Stimulated activated CD8-positive, alpha-beta memory T cell treated with anti-CD3 and anti-CD28 coated beads, Interleukin-12 subunit alpha, Interleukin-12 subunit beta, amount 100 ng/mL, for 24 hours (primary cell): Measurements from ENCODE around the gene RCC1.
"Not testable (repeated sequence)": the region's sequence is repeated elsewhere in the genome, so short reads cannot be mapped to it uniquely, and the experiment has no call there.

Experiments used
- DNase-seq: peaks from one replicate; pipeline ENCODE4 v3.0.0-alpha.2; 2020; ENCODE audit errors: extremely low read depth

The RCC1 gene

GRCh38 chr1:28505406-28506187, at the start of gene RCC1:
Gene RCC1 (plus strand): TSS chr1:28506043. CDS start chr1:28529867, 23,824 bp downstream.
- peak; percentile 91 for DNase-seq

DNA sequence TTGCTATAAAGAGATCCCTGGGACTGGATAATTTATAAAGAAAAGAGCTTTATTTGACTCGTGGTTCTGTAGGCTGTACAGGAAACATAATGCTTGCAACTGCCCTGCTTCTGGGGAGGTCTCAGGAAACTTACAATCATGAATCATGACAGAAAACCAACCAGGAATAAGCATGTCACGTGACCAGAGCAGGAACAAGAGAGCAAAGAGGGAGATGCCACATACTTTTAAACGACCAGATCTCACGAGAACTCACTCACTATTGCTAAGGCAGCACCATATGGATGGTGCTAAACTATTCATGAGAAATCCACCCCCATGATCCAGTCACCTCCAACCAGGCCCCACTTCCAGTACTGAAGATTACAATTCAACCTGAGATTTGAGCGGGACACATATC, 49.8 kb upstream of the RCC1 start:
- no peak for DNase-seq

DNA sequence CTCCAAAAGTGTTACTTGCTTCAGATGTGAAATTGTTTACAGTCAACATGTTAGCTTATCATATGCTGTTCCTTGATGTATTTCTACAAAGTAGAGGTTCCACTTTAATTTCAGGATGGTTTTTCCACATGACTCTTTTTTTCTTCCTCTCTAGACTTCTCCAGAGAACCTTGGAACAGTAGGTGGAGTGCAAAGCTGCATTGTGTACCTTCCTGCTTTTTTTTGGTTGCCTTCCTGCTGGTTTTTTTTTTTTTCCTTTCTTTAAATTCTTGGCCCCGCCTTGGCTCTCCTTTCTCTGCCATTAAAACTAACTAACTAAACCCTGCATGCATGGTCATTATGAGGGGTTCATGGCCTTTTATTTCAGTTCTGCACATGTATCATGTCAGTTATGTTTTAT, 48.2 kb upstream of the RCC1 start:
- no peak for DNase-seq

DNA sequence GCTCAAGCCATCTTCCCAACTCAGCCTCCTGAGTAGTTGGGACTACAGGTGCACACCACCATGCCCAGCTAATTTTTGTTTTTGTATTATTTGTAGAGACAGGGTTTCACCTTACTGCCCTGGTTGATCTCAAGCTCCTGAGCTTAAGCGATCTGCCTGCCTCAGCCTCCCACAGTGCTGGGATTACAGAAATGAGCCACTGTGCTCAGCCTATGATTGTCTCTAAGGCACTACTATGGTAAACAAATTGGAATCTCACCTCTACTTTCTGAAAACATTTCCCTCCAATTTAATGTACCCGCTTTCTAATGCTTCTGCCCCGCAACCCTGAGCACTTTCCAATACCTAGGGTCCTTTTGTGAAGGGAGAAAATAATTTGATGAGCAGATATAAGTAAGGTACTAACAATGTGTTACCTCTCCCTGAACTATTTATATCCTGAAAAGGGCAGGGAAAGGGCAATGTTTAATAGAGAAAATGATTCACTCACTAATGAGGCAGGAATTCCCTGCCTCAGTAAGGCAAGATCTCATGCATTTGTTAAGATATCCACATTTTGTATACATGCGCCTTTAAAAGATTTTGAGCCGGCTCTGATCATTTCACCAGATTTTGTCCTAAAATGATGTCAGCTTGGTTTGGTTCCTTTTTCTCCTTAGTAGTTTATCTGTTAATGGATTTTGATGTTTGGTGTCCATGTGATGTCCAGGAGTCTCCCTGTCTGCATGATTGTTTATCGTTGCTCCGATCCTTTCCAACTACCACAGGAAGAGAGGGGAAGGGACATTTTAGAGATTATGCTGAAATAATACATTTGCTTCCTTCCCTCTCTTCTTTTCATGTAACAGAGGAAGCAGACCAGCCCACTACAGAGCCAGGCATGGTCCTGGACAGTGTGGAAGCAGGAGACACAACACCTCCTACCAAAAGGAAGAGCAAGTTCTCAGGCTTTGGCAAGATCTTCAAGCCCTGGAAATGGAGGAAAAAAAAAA, 47.3 kb upstream of the RCC1 start:
- no peak for DNase-seq

- no peak for DNase-seq
These were observed 39.5 kb upstream of the RCC1 start for GRCh38 chr1:28466226-28466778.

DNA sequence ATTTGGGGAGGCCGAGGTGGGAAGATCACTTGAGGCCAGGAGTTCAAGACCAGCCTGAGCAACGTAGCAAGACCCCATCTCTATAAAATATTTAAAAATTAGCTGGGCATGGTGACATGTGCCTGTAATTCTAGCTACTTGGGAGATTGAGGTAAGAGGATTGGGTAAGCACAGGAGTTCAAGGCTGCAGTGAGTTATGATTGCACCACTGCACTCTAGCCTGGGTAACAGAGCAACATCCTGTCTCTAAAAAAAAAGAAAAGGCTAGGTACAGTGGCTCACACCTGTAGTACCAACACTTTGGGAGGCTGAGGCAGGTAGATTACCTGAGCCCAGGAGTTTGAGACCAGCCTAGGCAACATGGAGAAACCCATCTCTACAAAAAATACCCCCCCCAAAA, 35.7 kb upstream of the RCC1 start:
- DNase-seq, result no peak

- DNase-seq, result not testable (repeated sequence)
These were observed 26.3 kb upstream of the RCC1 start for GRCh38 chr1:28479497-28479896.

GRCh38 chr1:28480308-28480707, 25.5 kb upstream of the RCC1 start:
- no peak for DNase-seq

- no peak for DNase-seq
These were observed 23.7 kb upstream of the RCC1 start for GRCh38 chr1:28482138-28482537.

DNA sequence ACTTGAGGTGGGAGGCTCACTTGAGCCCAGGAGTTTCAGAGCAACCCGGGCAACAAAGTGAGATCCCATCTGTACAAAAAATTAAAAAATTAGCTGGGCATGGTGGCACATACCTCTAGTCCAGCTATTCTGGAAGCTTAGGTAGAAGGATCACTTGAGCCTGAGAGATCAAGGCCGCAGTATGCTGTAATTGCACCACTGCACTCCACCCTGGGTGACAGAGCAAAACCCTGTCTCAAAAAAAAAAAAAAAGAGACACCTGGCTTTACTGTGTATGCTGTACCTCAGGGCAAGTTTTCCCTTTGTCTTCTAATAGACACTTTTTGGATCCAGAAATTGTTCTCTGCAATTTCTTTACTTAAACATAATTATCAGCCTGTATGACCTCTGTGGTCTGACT, 23.1 kb upstream of the RCC1 start:
- no peak for DNase-seq

- DNase-seq, result no peak
These were observed 11.1 kb upstream of the RCC1 start for GRCh38 chr1:28494737-28495136.

- DNase-seq, result no peak
These were observed 6.3 kb upstream of the RCC1 start for GRCh38 chr1:28499553-28499952.

DNA sequence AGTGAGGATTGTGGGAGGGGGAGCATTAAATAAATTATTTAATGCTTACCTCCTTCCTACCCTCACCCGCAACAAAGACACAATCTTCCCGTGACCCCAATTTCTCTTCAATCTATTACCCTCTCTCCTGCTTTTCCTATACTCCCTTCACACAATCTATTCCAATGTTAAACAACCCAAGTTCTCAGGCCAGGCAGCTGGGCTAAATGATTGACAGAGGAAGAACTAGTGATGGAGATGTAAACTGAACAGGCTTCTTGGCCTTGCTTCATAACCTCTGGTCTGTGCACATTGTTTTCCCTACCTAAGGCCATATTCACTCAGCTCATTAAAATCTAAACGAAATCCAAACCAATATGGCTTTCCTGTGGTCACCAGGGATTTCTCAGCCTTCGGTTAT, 3.9 kb upstream of the RCC1 start:
- no peak for DNase-seq

GRCh38 chr1:28503117-28503516, 2.7 kb upstream of the RCC1 start:
- DNase-seq, result no peak

- no peak for DNase-seq
These were observed 1.0 kb downstream of the RCC1 start for GRCh38 chr1:28506907-28507246.

DNA sequence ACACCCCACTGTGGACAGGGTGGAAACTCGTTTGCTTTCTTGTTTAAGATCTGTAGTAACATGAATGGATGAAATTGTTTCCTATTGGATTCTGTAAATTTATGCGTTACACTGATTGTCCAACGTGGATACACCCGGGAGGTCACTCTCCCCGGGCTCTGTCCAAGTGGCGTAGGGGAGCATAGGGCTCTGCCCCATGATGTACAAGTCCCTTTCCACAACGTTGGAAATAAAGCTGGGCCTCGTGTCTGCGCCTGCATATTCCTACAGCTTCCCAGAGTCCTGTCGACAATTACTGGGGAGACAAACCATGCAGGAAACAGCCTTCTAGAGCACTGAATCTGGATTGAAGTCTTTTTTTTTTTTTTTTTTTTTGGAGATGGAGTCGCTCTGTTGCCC, 1.4 kb downstream of the RCC1 start:
- no peak for DNase-seq

DNA sequence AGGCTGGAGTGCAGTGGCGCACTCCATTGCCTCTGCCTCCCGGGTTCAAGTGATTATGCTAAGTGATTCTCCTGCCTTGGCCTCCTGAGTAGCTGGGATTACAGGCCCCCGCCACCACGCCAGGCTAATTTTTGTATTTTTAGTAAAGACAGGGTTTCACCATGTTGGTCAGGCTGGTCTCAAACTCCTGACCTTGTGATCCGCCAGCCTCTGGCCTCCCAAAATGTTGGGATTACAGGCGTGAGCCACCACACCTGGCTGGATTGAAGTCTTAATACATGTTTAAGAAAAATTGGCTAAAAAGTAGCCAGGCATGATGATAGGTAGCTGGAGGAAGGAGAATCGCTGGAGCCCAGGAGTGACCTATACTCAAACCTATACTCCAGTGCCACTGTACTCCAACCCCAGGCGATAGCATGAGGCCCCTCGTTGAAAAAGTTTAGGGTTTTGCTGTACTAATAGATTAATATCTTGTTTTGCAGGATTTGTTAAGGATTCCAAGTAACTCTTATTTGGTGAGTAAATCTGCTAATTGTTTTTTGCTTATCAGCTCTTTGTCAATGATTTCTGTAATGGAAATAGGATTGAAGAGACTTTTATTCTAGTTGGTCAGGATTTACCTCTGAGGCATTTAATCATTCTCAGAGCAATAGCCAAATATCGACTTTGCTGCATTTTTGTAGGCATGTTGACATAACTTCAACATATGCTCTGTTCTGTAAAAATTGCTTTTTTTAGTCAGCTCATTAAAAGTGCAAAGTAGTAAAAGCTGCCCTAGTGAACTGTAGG, 2.0 kb downstream of the RCC1 start:
- DNase-seq, result no peak

- no peak for DNase-seq
These were observed 2.6 kb downstream of the RCC1 start for GRCh38 chr1:28508435-28508754.

GRCh38 chr1:28509705-28510272, 3.9 kb downstream of the RCC1 start:
- DNase-seq, result no peak

- DNase-seq, result no peak
These were observed 4.6 kb downstream of the RCC1 start for GRCh38 chr1:28510273-28510969.

GRCh38 chr1:28510970-28511440, 5.2 kb downstream of the RCC1 start:
- DNase-seq, result no peak
